ENCODE measurements around the gene TREM2.

DNA sequence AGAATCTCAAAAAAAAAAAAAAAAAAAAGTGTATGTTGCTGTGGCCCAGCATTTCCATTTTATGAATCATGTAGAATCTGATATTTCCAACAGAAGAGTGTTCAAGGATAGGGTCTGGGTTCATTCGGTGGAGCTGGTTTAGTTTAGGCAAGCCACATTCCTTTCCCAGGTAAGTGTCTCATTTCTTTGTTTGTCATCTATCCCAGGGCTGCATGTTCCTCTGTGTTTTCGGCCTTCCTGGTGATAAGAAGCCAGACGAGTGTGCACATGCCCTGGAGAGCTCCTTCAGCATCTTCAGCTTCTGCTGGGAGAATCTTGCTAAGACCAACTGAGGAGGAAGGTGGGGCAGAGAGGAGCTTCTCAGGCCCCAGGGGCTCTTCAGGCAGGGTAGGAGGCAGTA is 51.9 kb downstream of the TREM2 start:
- TF ChIP-seq, protein P1, sequence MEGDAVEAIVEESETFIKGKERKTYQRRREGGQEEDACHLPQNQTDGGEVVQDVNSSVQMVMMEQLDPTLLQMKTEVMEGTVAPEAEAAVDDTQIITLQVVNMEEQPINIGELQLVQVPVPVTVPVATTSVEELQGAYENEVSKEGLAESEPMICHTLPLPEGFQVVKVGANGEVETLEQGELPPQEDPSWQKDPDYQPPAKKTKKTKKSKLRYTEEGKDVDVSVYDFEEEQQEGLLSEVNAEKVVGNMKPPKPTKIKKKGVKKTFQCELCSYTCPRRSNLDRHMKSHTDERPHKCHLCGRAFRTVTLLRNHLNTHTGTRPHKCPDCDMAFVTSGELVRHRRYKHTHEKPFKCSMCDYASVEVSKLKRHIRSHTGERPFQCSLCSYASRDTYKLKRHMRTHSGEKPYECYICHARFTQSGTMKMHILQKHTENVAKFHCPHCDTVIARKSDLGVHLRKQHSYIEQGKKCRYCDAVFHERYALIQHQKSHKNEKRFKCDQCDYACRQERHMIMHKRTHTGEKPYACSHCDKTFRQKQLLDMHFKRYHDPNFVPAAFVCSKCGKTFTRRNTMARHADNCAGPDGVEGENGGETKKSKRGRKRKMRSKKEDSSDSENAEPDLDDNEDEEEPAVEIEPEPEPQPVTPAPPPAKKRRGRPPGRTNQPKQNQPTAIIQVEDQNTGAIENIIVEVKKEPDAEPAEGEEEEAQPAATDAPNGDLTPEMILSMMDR (conservative IDR thresholded peaks at IDR 0.05; ENCODE audit: low read depth, low read length): no peak
- TF ChIP-seq EZH2 (IDR thresholded peaks at IDR 0.05; ENCODE audit: low read length, unreplicated experiment): no peak

Data from PC-3 (cell line).